HG02840 (cell line): ENCODE measurements around the gene COMMD10.
A peak's percentile ranks its signal among the peaks of the same experiment; 100 is the strongest.

Experiments used
- ATAC-seq: cut with Tn5 transposase; IDR thresholded peaks from one replicate; pipeline ENCODE4 v1.9.1; 2021; ENCODE audit warnings: mild to moderate bottlenecking, moderate library complexity, moderate number of reproducible peaks; ENCODE audit not compliant: unreplicated experiment, low FRiP score

The COMMD10 gene

GRCh38 chr5:116209166-116209565, 124.3 kb downstream of the COMMD10 start:
- ATAC-seq: no peak

- ATAC-seq: no peak
Measured at GRCh38 chr5:116212225-116212624, 127.4 kb downstream of the COMMD10 start.

- ATAC-seq: no peak
Measured at GRCh38 chr5:116216246-116216645, 131.4 kb downstream of the COMMD10 start.

- no peak for ATAC-seq
Measured at GRCh38 chr5:116225281-116225922, 140.6 kb downstream of the COMMD10 start.

- no peak for ATAC-seq
Measured at GRCh38 chr5:116229131-116229689, 144.4 kb downstream of the COMMD10 start.

GRCh38 chr5:116231288-116231687, 146.5 kb downstream of the COMMD10 start:
- no peak for ATAC-seq

- no peak for ATAC-seq
Measured at GRCh38 chr5:116234681-116235080, 149.9 kb downstream of the COMMD10 start.

GRCh38 chr5:116237917-116238500, 153.2 kb downstream of the COMMD10 start:
- ATAC-seq: no peak

GRCh38 chr5:116242343-116242742, 157.5 kb downstream of the COMMD10 start:
- no peak for ATAC-seq

GRCh38 chr5:116248432-116248831, 163.6 kb downstream of the COMMD10 start:
- ATAC-seq: no peak

- ATAC-seq: no peak
Measured at GRCh38 chr5:116249648-116250047, 164.8 kb downstream of the COMMD10 start.

GRCh38 chr5:116256717-116257116, 171.9 kb downstream of the COMMD10 start:
- ATAC-seq: no peak

GRCh38 chr5:116265471-116265870, 180.6 kb downstream of the COMMD10 start:
- ATAC-seq: no peak

- no peak for ATAC-seq
Measured at GRCh38 chr5:116271446-116272025, 186.7 kb downstream of the COMMD10 start.

GRCh38 chr5:116272281-116272941, 187.6 kb downstream of the COMMD10 start:
- no peak for ATAC-seq

GRCh38 chr5:116273448-116274242, 188.8 kb downstream of the COMMD10 start:
- ATAC-seq: peak; percentile 99

- ATAC-seq: no peak
Measured at GRCh38 chr5:116274251-116274650, 189.4 kb downstream of the COMMD10 start.

GRCh38 chr5:116275282-116275681, 190.5 kb downstream of the COMMD10 start:
- no peak for ATAC-seq

- ATAC-seq: no peak
Measured at GRCh38 chr5:116276952-116277351, 192.1 kb downstream of the COMMD10 start.

- ATAC-seq: no peak
Measured at GRCh38 chr5:116280149-116280803, 195.5 kb downstream of the COMMD10 start.
